Lung (tissue), 12 donors: ENCODE results near the gene STIM2. TPM values are rescaled to one million over a fixed set of nuclear protein-coding genes. Genes with fewer than 3 reads are reported as not detected.
"Not testable (repeated sequence)": the region's sequence is repeated elsewhere in the genome, so short reads cannot be mapped to it uniquely, and the experiment has no call there.

Experiments used
- ATAC-seq: fragments of 200-7000 bp; cut with Tn5 transposase; one replicate; pipeline ENCODE4 v1.9.1; 2020; ENCODE audit warnings: moderate number of reproducible peaks; ENCODE audit not compliant: insufficient read depth, low FRiP score
- DNase-seq, 3 donors: peaks; one replicate each; pipeline ENCODE4 v3.0.0-alpha.2; 2013 to 2017
- H3K27ac ChIP-seq, 2 donors: one replicate each; pipeline ENCODE4 v1.5.1; 2013; ENCODE audit warnings: mild to moderate bottlenecking in 2 of 2, moderate library complexity in 2 of 2, control low read depth in 1 of 2, inconsistent platforms in 1 of 2, low read depth in 1 of 2, low read length in 1 of 2
- H3K27me3 ChIP-seq, 3 donors: one replicate each; pipeline ENCODE4 v1.5.1; 2013; ENCODE audit warnings: low read length in 2 of 3; ENCODE audit not compliant: control insufficient read depth in 3 of 3, insufficient read depth in 3 of 3
- H3K36me3 ChIP-seq, 4 donors: one replicate each; pipeline ENCODE4 v1.5.1; 2013; ENCODE audit warnings: low read length in 4 of 4, mild to moderate bottlenecking in 1 of 4, moderate library complexity in 1 of 4; ENCODE audit not compliant: control insufficient read depth in 4 of 4, insufficient read depth in 4 of 4
- H3K4me1 ChIP-seq, 5 donors: one replicate each; pipeline ENCODE4 v1.5.1; 2013; ENCODE audit warnings: low read length in 5 of 5, mild to moderate bottlenecking in 2 of 5, moderate library complexity in 1 of 5; ENCODE audit not compliant: control insufficient read depth in 5 of 5, insufficient read depth in 5 of 5
- H3K4me3 ChIP-seq: one replicate; pipeline ENCODE4 v1.5.1; 2013; ENCODE audit warnings: mild to moderate bottlenecking, control low read depth, moderate library complexity
- H3K9ac ChIP-seq, 2 donors: one replicate each; pipeline ENCODE4 v1.5.1; 2013; ENCODE audit warnings: low read length in 2 of 2, control low read depth in 1 of 2; ENCODE audit not compliant: insufficient read depth in 1 of 2
- H3K9me3 ChIP-seq, 4 donors: one replicate each; pipeline ENCODE4 v1.5.1; 2013; ENCODE audit warnings: low read length in 3 of 4, mild to moderate bottlenecking in 1 of 4, moderate library complexity in 1 of 4; ENCODE audit not compliant: control insufficient read depth in 4 of 4, insufficient read depth in 3 of 4
- WGBS, 2 donors: extraction: QIAGEN DNeasy Blood & Tissue Kit; methylation state at CpG; one replicate each; pipeline ENCODE4 v1.1.7; 2013; 5-methylcytosine and 5-hydroxymethylcytosine counted together
- polyA plus RNA-seq, 2 donors: library from polyadenylated mRNA; stranded (reverse); fragments of 200-250 nt; gene quantifications; one replicate each; pipeline ENCODE4 v1.2.1, GENCODE V29; 2013
- total RNA-seq, 2 donors: library from RNA; depleted of rRNA in 1 of 2; stranded (reverse); fragments of >200 nt in 1 of 2; gene quantifications; one replicate each; pipeline ENCODE4 v1.2.1, GENCODE V29; 2014 to 2021
- TF ChIP-seq, protein P1 (sequence below): IDR thresholded peaks from 2 replicates; pipeline ENCODE4 v1.5.1; 2012; ENCODE audit warnings: mild to moderate bottlenecking; ENCODE audit errors: control extremely low read depth, extremely low read depth
- donor health status: control.
- donor health status: control.
- donor health status: Bipolar disorder and iron deficiency.
- donor health status: healthy.
- donor health status: DM: yes; HTN: yes; CAD: no.

Gene STIM2
- total and polyA plus RNA-seq, 4 donors: 12.7 to 35.5 (median 25.9) TPM

- 91 to 93% methylated on average over 2 of the region's 2 CpGs for WGBS, 2 donors
- ATAC-seq (no peak), DNase-seq (no peak)
- TF ChIP-seq, protein P1, sequence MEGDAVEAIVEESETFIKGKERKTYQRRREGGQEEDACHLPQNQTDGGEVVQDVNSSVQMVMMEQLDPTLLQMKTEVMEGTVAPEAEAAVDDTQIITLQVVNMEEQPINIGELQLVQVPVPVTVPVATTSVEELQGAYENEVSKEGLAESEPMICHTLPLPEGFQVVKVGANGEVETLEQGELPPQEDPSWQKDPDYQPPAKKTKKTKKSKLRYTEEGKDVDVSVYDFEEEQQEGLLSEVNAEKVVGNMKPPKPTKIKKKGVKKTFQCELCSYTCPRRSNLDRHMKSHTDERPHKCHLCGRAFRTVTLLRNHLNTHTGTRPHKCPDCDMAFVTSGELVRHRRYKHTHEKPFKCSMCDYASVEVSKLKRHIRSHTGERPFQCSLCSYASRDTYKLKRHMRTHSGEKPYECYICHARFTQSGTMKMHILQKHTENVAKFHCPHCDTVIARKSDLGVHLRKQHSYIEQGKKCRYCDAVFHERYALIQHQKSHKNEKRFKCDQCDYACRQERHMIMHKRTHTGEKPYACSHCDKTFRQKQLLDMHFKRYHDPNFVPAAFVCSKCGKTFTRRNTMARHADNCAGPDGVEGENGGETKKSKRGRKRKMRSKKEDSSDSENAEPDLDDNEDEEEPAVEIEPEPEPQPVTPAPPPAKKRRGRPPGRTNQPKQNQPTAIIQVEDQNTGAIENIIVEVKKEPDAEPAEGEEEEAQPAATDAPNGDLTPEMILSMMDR: no peak
- Histone ChIP-seq H3K9ac (no peak overlapping the region), H3K4me1 (peaks cover 0 to 4% (median 3%) of the 10 kb centered on the region in 5 donors), H3K4me3 (no peak overlapping the region), H3K27me3 (no peaks in the 10 kb centered on the region), H3K27ac (no peak overlapping the region), H3K9me3 (peaks cover 0 to 2% (median 0%) of the 10 kb centered on the region in 4 donors), H3K36me3 (no peaks in the 10 kb centered on the region)
Observed at GRCh38 chr4:26824667-26825066, 36.0 kb upstream of the STIM2 start.

DNA sequence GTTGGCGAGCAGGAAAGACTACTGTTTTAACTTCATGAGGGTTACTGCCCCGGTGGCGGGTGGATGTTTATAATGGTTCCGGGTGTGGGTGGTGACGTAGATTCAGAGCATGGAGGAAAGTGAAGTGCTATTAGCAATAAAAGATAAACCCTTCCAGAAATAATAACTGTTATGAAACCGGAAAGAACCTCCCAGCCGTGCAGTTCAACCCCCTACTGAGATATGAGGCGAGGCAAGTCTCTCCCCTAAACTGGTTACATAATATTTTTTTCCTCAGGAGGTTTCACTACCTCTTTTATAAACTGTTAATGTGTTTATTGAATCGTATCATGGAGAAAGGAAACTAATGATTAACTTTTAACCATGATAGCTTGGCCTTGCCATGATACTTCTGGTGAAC, 33.9 kb upstream of the STIM2 start:
- peaks cover 0 to 4% (median 3%) of the 10 kb centered on the region in 5 donors for H3K4me1 ChIP-seq
- H3K27ac ChIP-seq: no peak overlapping the region
- no peak overlapping the region for H3K9ac ChIP-seq
- no peak for ATAC-seq
- no peaks in the 10 kb centered on the region for H3K27me3 ChIP-seq
- no peak overlapping the region for H3K4me3 ChIP-seq
- TF ChIP-seq, protein P1: no peak
- 25 to 26% methylated on average over 9 of the region's 9 CpGs for WGBS, 2 donors
- H3K36me3 ChIP-seq: no peaks in the 10 kb centered on the region
- H3K9me3 ChIP-seq: peaks cover 0 to 2% (median 0%) of the 10 kb centered on the region in 4 donors
- peak; percentile 29 to 68 (median 60) for DNase-seq

- not testable (repeated sequence) for DNase-seq, H3K4me3 ChIP-seq, H3K27me3 ChIP-seq, H3K27ac ChIP-seq, H3K36me3 ChIP-seq, H3K4me1 ChIP-seq, ATAC-seq, H3K9ac ChIP-seq, H3K9me3 ChIP-seq
- WGBS, 2 donors: 91 to 95% methylated on average over 6 of the region's 6 CpGs
Observed at GRCh38 chr4:26827336-26827735, 33.3 kb upstream of the STIM2 start.

DNA sequence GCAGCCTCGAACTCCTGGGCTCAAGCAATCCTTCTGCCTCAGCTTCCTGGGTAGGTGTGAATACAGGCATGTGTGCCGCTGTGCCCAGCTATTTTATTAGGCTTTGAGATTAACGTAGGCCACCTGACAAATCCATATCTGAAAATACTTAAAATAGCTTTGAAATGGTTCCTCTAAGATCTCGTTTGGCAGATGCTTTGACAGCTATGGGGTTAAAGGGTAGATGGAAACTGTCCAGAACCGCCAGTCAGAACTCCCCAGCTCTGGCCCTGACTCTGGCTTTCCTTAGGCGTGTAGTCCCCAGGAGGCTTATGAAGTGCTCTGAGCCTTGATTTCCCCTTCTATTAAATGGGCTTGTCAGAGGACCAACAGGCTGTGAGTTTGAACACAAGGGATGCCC, 32.8 kb upstream of the STIM2 start:
- Histone ChIP-seq H3K9ac (no peak overlapping the region), H3K4me3 (no peak overlapping the region), H3K36me3 (no peaks in the 10 kb centered on the region), H3K4me1 (peaks cover 0 to 4% (median 0%) of the 10 kb centered on the region in 5 donors), H3K27me3 (no peaks in the 10 kb centered on the region), H3K27ac (no peak overlapping the region), H3K9me3 (peaks cover 0 to 2% (median 0%) of the 10 kb centered on the region in 4 donors)
- DNase-seq (no peak), ATAC-seq (no peak)
- TF ChIP-seq, protein P1: no peak
- 86 to 90% methylated on average over 6 of the region's 6 CpGs for WGBS, 2 donors
